ENCODE results near the gene DLEC1.
A peak's percentile ranks its signal among the peaks of the same experiment; 100 is the strongest.

Gene DLEC1

GRCh38 chr3:38147421-38147820 is 108.4 kb downstream of the DLEC1 start:
- no peaks in the 10 kb centered on the region for H3K9me2 ChIP-seq (replicated peaks; ENCODE audit: insufficient read depth, low read length)
- H3K27me3 ChIP-seq (ENCODE audit: low read length) = no peaks in the 10 kb centered on the region
- no peak overlapping the region for H3K27ac ChIP-seq (ENCODE audit: low read depth, low read length)
- H3F3A ChIP-seq (ENCODE audit: insufficient read depth) = no peaks in the 10 kb centered on the region
- no peak overlapping the region for H3K4me2 ChIP-seq (ENCODE audit: low read depth, low read length, poor library complexity, severe bottlenecking)
- no peaks in the 10 kb centered on the region for H4K20me1 ChIP-seq (ENCODE audit: low read depth, low read length)
- H3K79me2 ChIP-seq (ENCODE audit: insufficient read depth, low read length) = no peaks in the 10 kb centered on the region
- H3K9me3 ChIP-seq (ENCODE audit: insufficient read depth, low read length) = 0 out of 2 replicates have a peak, but pooled peaks cover 4% of the 10 kb centered on the region
- TF ChIP-seq EZH2phosphoT487 (conservative IDR thresholded peaks at IDR 0.05; ENCODE audit: low read length) (no peak), CTCF (IDR thresholded peaks at IDR 0.05; ENCODE audit: insufficient read depth, low read length, poor library complexity, severe bottlenecking) (no peak)
- H3K9ac ChIP-seq (ENCODE audit: low read length) = no peak overlapping the region
- H2AFZ ChIP-seq (ENCODE audit: low read depth, low read length, severe bottlenecking) = no peak overlapping the region
- no peak overlapping the region for H3K4me3 ChIP-seq (ENCODE audit: insufficient read depth, low read length, poor library complexity, severe bottlenecking)
- no peaks in the 10 kb centered on the region for H3K36me3 ChIP-seq (ENCODE audit: low read length)

GRCh38 chr3:38148311-38148882 is 109.4 kb downstream of the DLEC1 start:
- Histone ChIP-seq H3F3A (ENCODE audit: insufficient read depth) (no peaks in the 10 kb centered on the region), H3K36me3 (ENCODE audit: low read length) (no peaks in the 10 kb centered on the region)
- TF ChIP-seq CTCF (IDR thresholded peaks at IDR 0.05; ENCODE audit: insufficient read depth, low read length, poor library complexity, severe bottlenecking) = no peak
- no peak for TF ChIP-seq EZH2phosphoT487 (conservative IDR thresholded peaks at IDR 0.05; ENCODE audit: low read length)

GRCh38 chr3:38149708-38150107 is 110.7 kb downstream of the DLEC1 start:
- H2AFZ ChIP-seq (ENCODE audit: low read depth, low read length, severe bottlenecking) = peak overlapping the region; percentile 61
- H3K27ac ChIP-seq (ENCODE audit: low read depth, low read length) = no peak overlapping the region
- no peaks in the 10 kb centered on the region for H3K36me3 ChIP-seq (ENCODE audit: low read length)
- TF ChIP-seq EZH2phosphoT487 (conservative IDR thresholded peaks at IDR 0.05; ENCODE audit: low read length) (no peak), CTCF (IDR thresholded peaks at IDR 0.05; ENCODE audit: insufficient read depth, low read length, poor library complexity, severe bottlenecking) (no peak)
- H3K9me3 ChIP-seq (ENCODE audit: insufficient read depth, low read length) = 0 out of 2 replicates have a peak, but pooled peaks cover 4% of the 10 kb centered on the region
- no peaks in the 10 kb centered on the region for H3K27me3 ChIP-seq (ENCODE audit: low read length)
- H3K9ac ChIP-seq (ENCODE audit: low read length) = no peak overlapping the region
- H3K4me2 ChIP-seq (ENCODE audit: low read depth, low read length, poor library complexity, severe bottlenecking) = no peak overlapping the region
- no peaks in the 10 kb centered on the region for H4K20me1 ChIP-seq (ENCODE audit: low read depth, low read length)
- no peaks in the 10 kb centered on the region for H3F3A ChIP-seq (ENCODE audit: insufficient read depth)
- H3K79me2 ChIP-seq (ENCODE audit: insufficient read depth, low read length) = no peaks in the 10 kb centered on the region
- H3K9me2 ChIP-seq (replicated peaks; ENCODE audit: insufficient read depth, low read length) = no peaks in the 10 kb centered on the region
- no peak overlapping the region for H3K4me3 ChIP-seq (ENCODE audit: insufficient read depth, low read length, poor library complexity, severe bottlenecking)

More at GRCh38 chr3:38148311-38148882, 109.4 kb downstream of the DLEC1 start:
- Histone ChIP-seq H2AFZ (ENCODE audit: low read depth, low read length, severe bottlenecking) (no peak overlapping the region), H3K9ac (ENCODE audit: low read length) (no peak overlapping the region), H3K9me3 (ENCODE audit: insufficient read depth, low read length) (0 out of 2 replicates have a peak, but pooled peaks cover 4% of the 10 kb centered on the region), H4K20me1 (ENCODE audit: low read depth, low read length) (no peaks in the 10 kb centered on the region), H3K27me3 (ENCODE audit: low read length) (no peaks in the 10 kb centered on the region), H3K9me2 (replicated peaks; ENCODE audit: insufficient read depth, low read length) (no peaks in the 10 kb centered on the region), H3K79me2 (ENCODE audit: insufficient read depth, low read length) (no peaks in the 10 kb centered on the region), H3K4me3 (ENCODE audit: insufficient read depth, low read length, poor library complexity, severe bottlenecking) (no peak overlapping the region), H3K27ac (ENCODE audit: low read depth, low read length) (no peak overlapping the region), H3K4me2 (ENCODE audit: low read depth, low read length, poor library complexity, severe bottlenecking) (no peak overlapping the region)

Data from SU-DHL-6 (cell line).